GM21515 (cell line): ENCODE results near the gene TMUB2.
"Not testable (repeated sequence)": the region's sequence is repeated elsewhere in the genome, so short reads cannot be mapped to it uniquely, and the experiment has no call there.

Experiments used
- ATAC-seq: cut with Tn5 transposase; IDR thresholded peaks from one replicate; pipeline ENCODE4 v1.9.1; 2021; ENCODE audit not compliant: unreplicated experiment

TMUB2 gene

DNA sequence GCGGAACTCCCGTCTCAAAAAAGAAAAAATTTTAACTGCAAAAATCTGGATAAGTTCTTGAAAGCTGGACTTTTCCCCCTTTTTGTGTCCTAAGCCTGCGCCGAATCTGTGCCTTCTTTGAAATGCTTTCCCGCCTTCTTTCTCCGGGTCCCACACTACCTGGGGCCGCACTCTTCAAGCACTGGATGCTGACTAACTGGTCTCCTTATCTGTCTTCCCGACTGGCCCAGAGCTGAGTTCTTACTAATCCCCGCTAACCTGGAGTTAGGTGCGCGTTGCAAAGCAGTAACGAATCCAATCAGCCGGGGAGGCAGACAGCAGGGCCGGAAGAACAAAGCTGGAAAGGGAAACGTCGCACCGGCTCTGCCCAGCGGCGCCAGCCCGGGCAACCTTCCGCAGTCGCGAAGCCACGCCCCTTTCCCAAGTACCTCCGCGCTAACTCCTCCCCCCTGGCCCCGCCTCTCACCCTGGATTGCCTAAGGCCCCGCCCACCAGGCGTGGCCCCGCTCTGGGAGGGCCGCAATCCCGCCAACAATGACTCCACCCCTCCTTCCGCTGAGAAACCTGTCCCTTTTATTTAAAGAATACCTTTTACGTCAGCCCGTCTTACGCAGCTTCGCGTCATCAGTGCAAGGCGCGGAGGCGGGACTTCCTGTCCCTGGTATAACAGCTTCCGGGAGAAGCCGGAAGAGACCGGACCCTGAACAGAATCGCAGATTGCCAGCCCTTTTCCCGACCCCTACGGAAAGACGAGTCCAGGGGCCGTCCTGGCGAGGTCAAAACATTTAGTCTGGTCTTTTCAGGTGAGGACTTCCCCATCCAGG lies at the start of gene TMUB2:
TSS of gene TMUB2 (plus strand) at position 666 of the 824 bp plus-strand sequence. CDS start 737 bp downstream, outside the sequence.
- peak; percentile 79 for ATAC-seq

- no peak for ATAC-seq
Observed at GRCh38 chr17:44137891-44138709, 48.7 kb upstream of the TMUB2 start.

GRCh38 chr17:44143921-44144320 lies 42.9 kb upstream of the TMUB2 start:
- not testable (repeated sequence) for ATAC-seq

DNA sequence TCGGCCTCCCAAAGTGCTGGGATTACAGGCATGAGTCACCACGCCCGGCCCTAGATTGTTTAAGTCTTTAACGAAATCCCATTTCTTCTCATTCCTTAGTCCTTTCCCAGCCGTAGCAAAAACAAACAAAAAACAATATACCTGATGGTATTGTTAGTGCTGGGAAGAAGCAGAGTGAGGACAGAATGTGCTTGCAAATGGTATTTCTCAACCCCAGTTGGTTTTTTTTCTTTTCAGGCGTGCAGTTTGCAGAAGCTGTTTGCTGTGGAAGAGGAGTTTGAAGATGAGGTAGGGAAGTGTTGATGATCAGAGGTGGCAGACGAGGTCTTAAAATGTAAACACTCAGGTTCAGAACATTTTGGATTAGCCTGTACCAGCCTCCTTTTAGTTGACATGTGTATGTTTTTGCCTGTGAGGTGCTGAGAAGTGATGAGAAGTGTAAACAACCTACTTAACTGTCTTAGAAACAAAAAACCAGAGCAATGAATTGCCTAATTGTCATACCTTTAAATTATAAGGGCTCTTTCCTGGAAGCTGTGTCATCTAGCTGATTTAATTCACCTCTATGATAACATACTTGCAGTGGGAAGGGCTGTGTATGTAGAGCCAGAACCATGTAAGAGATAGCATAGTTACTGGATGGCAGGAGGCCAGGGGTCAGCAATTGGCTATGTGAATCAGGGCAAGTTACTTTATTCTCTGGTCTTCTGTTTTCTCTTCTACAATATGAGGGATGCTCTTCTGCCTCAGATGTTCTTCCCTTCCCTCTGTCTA lies 41.6 kb upstream of the TMUB2 start:
- ATAC-seq: no peak

DNA sequence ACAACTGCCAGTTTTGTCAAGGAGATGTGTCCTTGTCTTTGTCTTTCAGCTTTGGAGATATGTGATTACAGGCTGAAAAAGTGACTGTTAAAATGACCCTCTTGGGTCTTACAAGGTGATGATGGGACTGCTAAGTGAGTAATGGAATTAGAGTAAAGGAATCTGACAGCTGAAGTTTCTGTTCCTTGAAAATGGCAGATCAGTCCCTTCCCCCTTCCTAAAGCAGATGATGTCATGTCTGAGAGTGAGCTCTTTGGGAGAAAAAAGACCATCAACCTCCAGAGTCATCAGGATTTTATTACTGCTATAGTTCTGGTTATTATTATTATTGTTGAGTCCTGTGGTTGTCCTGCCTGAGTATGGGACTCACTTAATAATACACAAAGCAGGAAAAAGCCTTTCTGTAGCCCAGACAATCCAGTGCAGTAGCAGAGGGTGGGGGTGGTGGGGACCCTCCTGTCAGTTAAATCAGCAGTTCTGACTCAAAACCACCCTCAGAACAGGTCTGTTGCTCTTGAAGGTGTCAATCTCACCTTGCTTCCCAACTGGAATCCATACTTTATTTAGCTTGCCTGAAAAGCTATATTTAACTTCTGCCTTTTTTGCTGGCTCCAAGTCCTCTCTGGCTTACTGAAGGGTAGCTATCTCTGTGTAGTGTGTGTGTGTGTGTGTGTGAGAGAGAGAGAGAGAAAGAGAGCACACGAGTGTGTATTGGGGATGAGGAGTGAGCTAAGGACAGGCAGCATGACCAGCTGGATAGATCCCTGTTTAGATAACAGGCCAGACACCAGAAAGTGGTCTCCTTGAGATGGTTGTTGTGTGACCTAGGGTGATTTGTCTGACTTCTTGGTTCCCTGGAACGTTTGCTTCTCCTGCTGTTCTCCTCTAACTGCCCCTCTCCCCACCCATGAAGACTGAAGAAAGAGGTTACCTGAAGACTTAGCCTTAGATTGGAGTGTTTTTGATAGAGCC lies 40.1 kb upstream of the TMUB2 start:
- ATAC-seq: no peak

GRCh38 chr17:44147812-44148211 lies 39.0 kb upstream of the TMUB2 start:
- no peak for ATAC-seq

- ATAC-seq: not testable (repeated sequence)
Observed at GRCh38 chr17:44149066-44149465, 37.7 kb upstream of the TMUB2 start.

GRCh38 chr17:44149750-44150329 lies 36.9 kb upstream of the TMUB2 start:
- ATAC-seq: no peak

DNA sequence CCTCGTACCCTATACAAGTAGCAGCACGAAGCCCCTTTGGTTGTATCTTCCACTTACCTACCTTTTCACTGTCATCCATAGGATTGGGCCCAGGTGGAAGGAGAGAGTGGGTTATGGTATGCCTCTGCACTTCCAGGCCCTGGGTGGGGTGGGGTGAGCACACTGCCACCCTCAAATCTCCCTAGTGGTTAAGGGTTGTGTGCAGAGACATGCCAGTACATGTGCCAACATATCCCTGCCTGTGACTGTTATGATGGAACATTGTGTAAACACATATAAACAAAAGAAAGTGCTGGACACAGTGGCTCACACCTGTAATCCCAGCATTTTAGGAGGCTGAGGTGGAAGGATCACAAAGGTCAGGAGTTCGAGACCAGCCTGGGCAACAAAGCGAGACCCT lies 33.9 kb upstream of the TMUB2 start:
- ATAC-seq: no peak

DNA sequence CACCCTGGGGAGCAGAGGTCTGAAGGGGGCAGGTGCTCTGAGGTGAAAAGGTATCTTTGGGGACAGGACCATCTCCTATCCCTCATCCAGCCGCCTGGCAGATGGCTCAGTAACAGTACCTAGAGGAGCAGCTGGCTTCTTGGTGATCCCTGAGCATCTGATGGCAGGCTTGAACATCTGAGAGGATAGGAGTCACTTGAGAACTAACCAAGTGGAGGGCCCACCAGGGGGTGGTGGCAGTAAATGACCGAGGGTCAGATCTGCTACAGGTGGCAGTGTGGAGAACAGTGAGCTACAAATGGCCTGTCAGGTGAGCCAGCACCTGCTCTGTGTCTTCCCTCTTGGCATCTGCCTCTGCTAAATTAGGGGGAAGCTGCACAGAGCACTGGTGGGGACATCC lies 31.3 kb upstream of the TMUB2 start:
- ATAC-seq: no peak

GRCh38 chr17:44159519-44160210 lies 27.1 kb upstream of the TMUB2 start:
- ATAC-seq: no peak

GRCh38 chr17:44164476-44164875 lies 22.3 kb upstream of the TMUB2 start:
- no peak for ATAC-seq

- no peak for ATAC-seq
Observed at GRCh38 chr17:44167181-44167861, 19.5 kb upstream of the TMUB2 start.

DNA sequence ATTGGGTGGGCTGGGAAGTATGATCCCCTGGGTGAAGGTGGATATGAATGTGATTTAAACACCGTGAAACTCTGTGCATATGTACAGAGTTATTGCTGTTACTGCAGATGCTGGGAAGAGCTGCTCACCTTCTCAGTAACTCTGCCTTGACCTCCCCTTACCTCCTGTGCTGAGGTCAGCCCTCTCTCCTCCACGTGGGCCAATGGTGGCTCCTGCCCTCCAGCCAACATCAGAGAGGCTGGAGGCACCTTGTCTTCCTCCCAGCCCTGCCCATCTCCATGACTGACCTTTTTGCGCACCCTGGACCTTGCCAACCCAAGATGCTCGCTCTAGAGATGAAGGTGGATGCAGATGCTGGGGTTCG lies 16.7 kb upstream of the TMUB2 start:
- ATAC-seq: no peak

GRCh38 chr17:44170499-44171201 lies 16.1 kb upstream of the TMUB2 start, which contains the start of gene ASB16:
Gene ASB16 (plus strand): TSS chr17:44170704. CDS start chr17:44170790, 86 bp downstream.
- ATAC-seq: no peak

DNA sequence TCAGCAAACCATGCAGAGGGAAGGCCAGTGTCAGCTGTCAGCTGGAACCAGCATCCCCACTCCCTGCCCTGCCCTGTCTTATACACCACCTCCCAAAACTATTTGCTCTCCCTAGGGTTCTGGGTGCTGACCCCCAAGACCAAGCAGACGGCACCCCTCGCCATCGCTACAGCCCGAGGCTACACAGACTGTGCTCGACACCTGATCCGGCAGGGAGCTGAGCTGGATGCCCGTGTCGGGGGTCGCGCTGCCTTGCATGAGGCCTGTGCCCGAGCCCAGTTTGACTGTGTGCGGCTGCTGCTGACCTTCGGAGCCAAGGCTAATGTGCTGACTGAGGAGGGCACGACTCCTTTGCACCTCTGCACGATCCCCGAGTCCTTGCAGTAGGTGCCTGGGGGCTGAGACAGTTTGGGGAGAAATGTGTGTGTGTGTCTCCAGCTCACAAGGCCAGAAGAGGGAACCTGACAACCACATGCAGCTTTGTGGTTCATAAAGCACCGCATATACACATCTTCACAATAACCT lies 14.8 kb upstream of the TMUB2 start:
- no peak for ATAC-seq

DNA sequence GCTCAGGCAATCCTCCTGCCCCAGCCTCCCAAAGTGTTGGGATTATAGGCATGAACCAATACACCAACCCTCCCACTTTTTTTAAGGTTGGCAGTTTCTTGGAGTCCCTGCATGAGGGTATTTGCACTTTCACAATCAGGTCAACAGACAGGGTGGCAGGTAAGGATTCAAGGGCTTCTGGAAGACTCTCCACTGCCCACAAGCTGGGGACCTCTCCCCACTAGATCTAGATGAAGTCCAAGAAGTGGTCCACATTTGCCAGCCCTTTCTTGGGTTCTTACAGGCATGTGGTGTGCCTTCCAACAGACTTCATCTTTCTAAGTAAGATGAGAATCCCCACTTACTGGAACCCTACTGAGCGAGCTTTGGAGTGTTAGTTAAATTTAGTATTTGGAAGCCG lies 12.3 kb upstream of the TMUB2 start:
- no peak for ATAC-seq

- ATAC-seq: no peak
Observed at GRCh38 chr17:44176257-44176656, 10.5 kb upstream of the TMUB2 start.
